ENCODE data around the gene LLGL1. TPM values are rescaled to one million over a fixed set of nuclear protein-coding genes. Genes with fewer than 3 reads are reported as not detected.

LLGL1 gene
- total RNA-seq, 2 donors from 2014 or later: 17.7 to 33.5 TPM

DNA sequence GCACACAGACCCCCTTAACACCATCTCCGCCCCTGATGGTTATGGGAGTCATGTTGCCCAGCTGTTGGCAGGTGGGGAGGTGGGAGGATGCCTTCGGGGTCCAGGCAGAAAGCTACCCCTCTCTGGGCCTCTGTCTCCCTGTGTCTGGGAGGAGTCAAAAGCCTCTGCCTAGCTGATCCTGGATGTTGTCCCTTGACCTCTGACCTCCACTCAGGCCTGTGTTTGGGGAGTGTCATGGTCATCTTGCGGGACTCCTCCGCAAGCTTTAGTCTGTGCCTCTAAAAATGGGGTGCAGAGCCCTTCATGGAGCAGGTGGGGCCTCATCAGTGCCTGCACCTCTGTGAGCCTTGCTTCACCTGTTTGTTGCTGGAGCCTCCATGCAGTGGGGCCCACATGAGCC, 3.8 kb downstream of the LLGL1 start:
- Histone ChIP-seq H3K27me3 (replicated peaks; ENCODE audit: insufficient read depth) (no peaks in the 10 kb centered on the region), H3K36me3 (no peaks in the 10 kb centered on the region), H3K27ac (no peak overlapping the region), H3K9me3 (no peaks in the 10 kb centered on the region), H3K4me1 (replicated peaks) (no peaks in the 10 kb centered on the region), H3K4me3 (no peak overlapping the region)
- DNase-seq (ENCODE audit: low spot score): no peak
- WGBS: 80% methylated on average over 4 of the region's 4 CpGs
- intact Hi-C loops (cut with DNase I): no loop called here
- TF ChIP-seq, protein P1, sequence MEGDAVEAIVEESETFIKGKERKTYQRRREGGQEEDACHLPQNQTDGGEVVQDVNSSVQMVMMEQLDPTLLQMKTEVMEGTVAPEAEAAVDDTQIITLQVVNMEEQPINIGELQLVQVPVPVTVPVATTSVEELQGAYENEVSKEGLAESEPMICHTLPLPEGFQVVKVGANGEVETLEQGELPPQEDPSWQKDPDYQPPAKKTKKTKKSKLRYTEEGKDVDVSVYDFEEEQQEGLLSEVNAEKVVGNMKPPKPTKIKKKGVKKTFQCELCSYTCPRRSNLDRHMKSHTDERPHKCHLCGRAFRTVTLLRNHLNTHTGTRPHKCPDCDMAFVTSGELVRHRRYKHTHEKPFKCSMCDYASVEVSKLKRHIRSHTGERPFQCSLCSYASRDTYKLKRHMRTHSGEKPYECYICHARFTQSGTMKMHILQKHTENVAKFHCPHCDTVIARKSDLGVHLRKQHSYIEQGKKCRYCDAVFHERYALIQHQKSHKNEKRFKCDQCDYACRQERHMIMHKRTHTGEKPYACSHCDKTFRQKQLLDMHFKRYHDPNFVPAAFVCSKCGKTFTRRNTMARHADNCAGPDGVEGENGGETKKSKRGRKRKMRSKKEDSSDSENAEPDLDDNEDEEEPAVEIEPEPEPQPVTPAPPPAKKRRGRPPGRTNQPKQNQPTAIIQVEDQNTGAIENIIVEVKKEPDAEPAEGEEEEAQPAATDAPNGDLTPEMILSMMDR (IDR thresholded peaks at IDR 0.05): no peak
- TF ChIP-seq POLR2A (IDR thresholded peaks at IDR 0.05) (no peak), POLR2AphosphoS5 (IDR thresholded peaks at IDR 0.05) (no peak)

DNA sequence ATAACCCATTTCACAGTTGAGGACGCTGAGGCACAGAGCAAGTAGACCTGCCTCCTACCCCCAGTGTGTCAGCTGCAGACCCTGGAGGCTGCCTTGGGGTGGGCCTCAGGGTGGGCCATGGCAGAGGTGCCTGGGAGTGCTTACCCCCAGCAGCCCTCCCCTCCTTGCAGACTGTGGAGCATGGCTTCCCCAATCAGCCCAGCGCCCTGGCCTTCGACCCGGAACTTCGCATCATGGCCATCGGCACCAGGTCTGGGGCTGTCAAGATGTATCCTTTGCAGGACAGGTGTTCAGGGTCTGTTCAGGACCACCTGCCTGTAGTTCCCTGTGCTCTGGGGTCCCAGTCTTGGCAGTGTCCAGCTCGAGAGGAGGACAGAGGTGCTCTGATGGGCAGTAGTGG, 4.3 kb downstream of the LLGL1 start:
- Histone ChIP-seq H3K4me1 (replicated peaks) (no peaks in the 10 kb centered on the region), H3K4me3 (no peak overlapping the region), H3K9me3 (no peaks in the 10 kb centered on the region), H3K27me3 (replicated peaks; ENCODE audit: insufficient read depth) (no peaks in the 10 kb centered on the region), H3K36me3 (no peaks in the 10 kb centered on the region), H3K27ac (no peak overlapping the region)
- WGBS: 88% methylated on average over 6 of the region's 7 CpGs
- intact Hi-C loops (cut with DNase I): no loop called here
- TF ChIP-seq POLR2AphosphoS5 (IDR thresholded peaks at IDR 0.05): no peak
- TF ChIP-seq, protein P1 (IDR thresholded peaks at IDR 0.05): no peak
- no peak for TF ChIP-seq POLR2A (IDR thresholded peaks at IDR 0.05)
- DNase-seq (ENCODE audit: low spot score): no peak

DNA sequence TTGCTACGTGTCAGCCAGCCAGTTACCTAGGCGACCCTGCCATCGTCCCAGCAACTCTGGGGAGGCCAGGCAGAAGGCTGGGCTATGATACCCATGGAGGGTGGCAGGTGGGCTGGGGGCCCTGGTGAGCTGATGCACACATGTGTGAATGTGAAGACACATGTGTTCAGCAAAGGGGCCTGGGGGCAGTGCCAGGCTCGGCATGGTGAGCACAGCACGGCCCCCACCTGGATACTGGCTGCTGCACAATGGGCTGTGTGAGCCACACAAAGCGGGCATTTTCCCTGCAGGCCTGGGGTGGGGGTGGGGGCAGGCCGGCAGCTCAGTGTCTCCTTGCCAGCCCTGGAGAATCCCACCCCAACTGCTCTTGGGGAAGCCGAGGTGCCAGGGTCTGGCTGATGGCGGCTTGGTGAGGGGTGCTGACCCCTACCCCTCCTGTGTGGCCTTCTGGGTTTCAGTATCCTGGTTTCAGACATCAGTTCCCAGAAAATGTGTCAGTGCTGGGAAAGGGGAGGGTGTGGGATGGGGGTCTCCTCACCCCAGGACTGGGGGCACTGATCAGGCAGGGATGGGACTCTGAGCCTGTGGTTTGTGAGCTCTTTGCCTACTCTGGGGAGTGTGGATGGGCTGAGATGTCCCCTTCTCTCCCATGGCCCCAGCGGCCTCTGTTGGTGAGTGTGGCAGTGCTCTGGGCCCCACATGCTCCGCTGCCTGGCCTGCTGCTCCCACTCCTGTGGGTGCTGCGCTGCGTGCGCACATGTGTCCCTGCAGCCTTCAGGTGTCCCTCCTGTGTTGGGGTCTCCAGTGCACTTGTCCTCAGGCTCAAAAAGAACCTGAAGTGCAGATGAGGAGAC, 5.1 kb downstream of the LLGL1 start:
- Histone ChIP-seq H3K9me3 (no peaks in the 10 kb centered on the region), H3K4me3 (no peak overlapping the region), H3K36me3 (no peaks in the 10 kb centered on the region), H3K4me1 (replicated peaks) (no peaks in the 10 kb centered on the region), H3K27me3 (replicated peaks; ENCODE audit: insufficient read depth) (no peaks in the 10 kb centered on the region), H3K27ac (no peak overlapping the region)
- TF ChIP-seq POLR2AphosphoS5 (IDR thresholded peaks at IDR 0.05) (no peak), POLR2A (IDR thresholded peaks at IDR 0.05) (no peak)
- TF ChIP-seq, protein P1 (IDR thresholded peaks at IDR 0.05): no peak
- no peak for DNase-seq (ENCODE audit: low spot score)
- WGBS: 84% methylated on average over 14 of the region's 14 CpGs
- intact Hi-C loops (cut with DNase I): no loop called here

DNA sequence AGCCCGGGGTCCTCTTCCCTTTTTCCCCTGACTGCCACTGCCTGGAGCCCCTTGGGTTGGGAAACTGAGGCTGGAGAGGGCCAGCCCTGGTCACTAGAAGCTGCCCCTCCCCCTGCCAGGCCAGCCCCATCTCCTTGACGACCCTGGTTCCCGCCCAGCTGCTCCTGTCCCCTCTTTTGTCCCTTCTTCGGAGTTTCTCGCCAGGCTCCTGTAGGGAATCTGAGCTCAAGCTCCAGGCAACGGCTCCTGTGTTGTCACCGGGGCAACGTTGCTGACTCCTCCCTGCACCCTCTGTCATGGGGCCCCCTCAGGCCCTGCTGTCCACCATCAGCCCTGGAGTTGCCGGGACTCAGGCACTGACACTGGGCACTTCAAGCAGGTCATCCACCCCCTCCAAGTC, 5.7 kb downstream of the LLGL1 start:
- Histone ChIP-seq H3K27ac (no peak overlapping the region), H3K27me3 (replicated peaks; ENCODE audit: insufficient read depth) (no peaks in the 10 kb centered on the region), H3K4me3 (no peak overlapping the region), H3K36me3 (no peaks in the 10 kb centered on the region), H3K4me1 (replicated peaks) (no peaks in the 10 kb centered on the region), H3K9me3 (no peaks in the 10 kb centered on the region)
- 60% methylated on average over 9 of the region's 9 CpGs for WGBS
- no peak for TF ChIP-seq POLR2AphosphoS5 (IDR thresholded peaks at IDR 0.05)
- TF ChIP-seq, protein P1 (IDR thresholded peaks at IDR 0.05): no peak
- no peak for TF ChIP-seq POLR2A (IDR thresholded peaks at IDR 0.05)
- intact Hi-C loops (cut with DNase I): no loop called here
- DNase-seq (ENCODE audit: low spot score): no peak

Data from prostate gland (tissue), 2 donors.